ENCODE measurements around the gene PLOD2. TPM values are rescaled to one million over a fixed set of nuclear protein-coding genes. Genes with fewer than 3 reads are reported as not detected.

The PLOD2 gene
- total and polyA plus RNA-seq, 4 donors = 18.6 to 57.0 (median 24.3) TPM

DNA sequence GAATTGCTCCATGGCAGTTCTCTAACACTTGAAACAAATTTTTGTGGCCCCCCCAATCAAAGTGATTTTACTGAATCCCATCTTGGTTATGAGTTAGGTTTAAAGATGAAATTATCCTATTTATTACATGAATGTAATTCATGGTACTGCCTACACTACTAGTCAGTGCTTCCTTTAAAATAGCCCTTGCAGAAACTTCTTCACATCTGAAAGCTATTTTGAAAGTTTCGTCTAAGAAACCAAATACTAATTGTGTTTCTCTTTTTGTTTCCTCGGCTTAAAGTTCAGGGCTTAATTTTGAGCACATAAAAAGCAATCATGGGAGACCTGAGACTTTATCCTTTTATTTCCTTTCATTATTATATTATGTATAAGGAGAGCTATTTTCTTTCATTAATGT lies 72.1 kb downstream of the PLOD2 start:
- Histone ChIP-seq H3K4me3 (ENCODE audit: low read depth in 1 of 3, low read length in 3 of 3) (no peak overlapping the region), H3K27me3 (ENCODE audit: control insufficient read depth in 4 of 4, insufficient read depth in 4 of 4, low read length in 3 of 4) (no peaks in the 10 kb centered on the region), H3K9ac (ENCODE audit: low read depth in 1 of 2, low read length in 2 of 2) (no peak overlapping the region), H3K36me3 (ENCODE audit: control insufficient read depth in 4 of 4, insufficient read depth in 3 of 4, low read depth in 1 of 4, low read length in 3 of 4) (peaks cover 0 to 2% (median 0%) of the 10 kb centered on the region in 4 donors), H3K9me3 (ENCODE audit: control insufficient read depth in 4 of 4, low read length in 3 of 4) (no peaks in the 10 kb centered on the region), H3K27ac (ENCODE audit: low read depth in 1 of 2, low read length in 2 of 2) (no peak overlapping the region), H3K4me1 (ENCODE audit: control insufficient read depth in 4 of 4, insufficient read depth in 4 of 4, low read length in 3 of 4) (peaks cover 0 to 16% (median 16%) of the 10 kb centered on the region in 4 donors)
- TF ChIP-seq HNF4G (IDR thresholded peaks at IDR 0.05) (no peak), NR2F2 (IDR thresholded peaks at IDR 0.05) (no peak), FOXA1 (IDR thresholded peaks at IDR 0.05) (no peak), RXRA (IDR thresholded peaks at IDR 0.05) (no peak), JUND (IDR thresholded peaks at IDR 0.05) (no peak), FOXA2 (IDR thresholded peaks at IDR 0.05) (no peak)
- no peak for DNase-seq (ENCODE audit: low spot score)
- 92% methylated on average over 2 of the region's 2 CpGs for WGBS

DNA sequence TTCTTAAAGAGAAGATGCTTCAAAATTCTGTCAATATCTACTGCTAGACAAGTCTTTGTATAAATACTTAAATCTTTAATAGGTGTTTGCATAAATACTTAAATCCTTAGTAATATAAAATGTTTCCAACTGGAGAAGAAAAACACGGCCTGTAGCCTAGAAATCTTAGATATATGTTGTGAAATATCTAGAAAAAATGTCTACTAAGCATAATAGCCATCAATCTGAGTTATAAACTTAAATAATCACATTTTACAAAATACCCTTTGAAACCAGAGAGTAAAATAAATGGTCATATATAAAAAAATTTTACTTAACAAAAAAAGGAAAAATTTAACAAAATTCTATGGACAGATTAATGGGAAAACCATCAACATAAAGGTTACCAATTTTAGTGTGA lies 73.9 kb downstream of the PLOD2 start:
- Histone ChIP-seq H3K4me1 (ENCODE audit: control insufficient read depth in 4 of 4, insufficient read depth in 4 of 4, low read length in 3 of 4) (peaks cover 0 to 10% (median 5%) of the 10 kb centered on the region in 4 donors), H3K36me3 (ENCODE audit: control insufficient read depth in 4 of 4, insufficient read depth in 3 of 4, low read depth in 1 of 4, low read length in 3 of 4) (peaks cover 0 to 2% (median 0%) of the 10 kb centered on the region in 4 donors), H3K27ac (ENCODE audit: low read depth in 1 of 2, low read length in 2 of 2) (no peak overlapping the region), H3K27me3 (ENCODE audit: control insufficient read depth in 4 of 4, insufficient read depth in 4 of 4, low read length in 3 of 4) (no peaks in the 10 kb centered on the region), H3K9me3 (ENCODE audit: control insufficient read depth in 4 of 4, low read length in 3 of 4) (no peaks in the 10 kb centered on the region), H3K4me3 (ENCODE audit: low read depth in 1 of 3, low read length in 3 of 3) (no peak overlapping the region), H3K9ac (ENCODE audit: low read depth in 1 of 2, low read length in 2 of 2) (no peak overlapping the region)
- no peak for TF ChIP-seq FOXA2 (IDR thresholded peaks at IDR 0.05)
- no peak for TF ChIP-seq REST (IDR thresholded peaks at IDR 0.05)
- no peak for TF ChIP-seq ATF3 (IDR thresholded peaks at IDR 0.05)
- 91% methylated on average over 1 of the region's 1 CpG for WGBS
- no peak for DNase-seq (ENCODE audit: low spot score)

DNA sequence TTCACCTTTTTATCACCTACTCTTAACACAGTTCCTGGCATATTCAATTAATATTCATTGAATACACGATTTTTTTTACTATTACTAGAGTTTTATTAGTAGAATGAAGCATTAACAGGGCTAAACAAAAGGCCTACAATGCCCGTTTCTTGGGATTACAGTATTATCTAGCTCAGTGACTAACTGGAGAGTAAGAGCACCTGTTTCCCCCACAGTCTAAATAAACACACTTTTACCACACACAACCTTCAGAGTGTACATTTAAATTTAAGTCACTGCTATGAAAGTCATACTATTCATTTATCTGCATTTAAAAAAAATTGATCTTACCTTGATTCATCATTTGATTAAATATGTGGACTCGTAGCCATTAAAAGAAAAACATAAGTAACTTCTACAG lies 74.8 kb downstream of the PLOD2 start:
- peaks cover 0 to 9% (median 3%) of the 10 kb centered on the region in 4 donors for H3K4me1 ChIP-seq (ENCODE audit: control insufficient read depth in 4 of 4, insufficient read depth in 4 of 4, low read length in 3 of 4)
- H3K9ac ChIP-seq (ENCODE audit: low read depth in 1 of 2, low read length in 2 of 2) = no peak overlapping the region
- 90% methylated on average over 3 of the region's 3 CpGs for WGBS
- H3K27ac ChIP-seq (ENCODE audit: low read depth in 1 of 2, low read length in 2 of 2) = no peak overlapping the region
- no peak overlapping the region for H3K4me3 ChIP-seq (ENCODE audit: low read depth in 1 of 3, low read length in 3 of 3)
- no peaks in the 10 kb centered on the region for H3K27me3 ChIP-seq (ENCODE audit: control insufficient read depth in 4 of 4, insufficient read depth in 4 of 4, low read length in 3 of 4)
- H3K9me3 ChIP-seq (ENCODE audit: control insufficient read depth in 4 of 4, low read length in 3 of 4) = no peaks in the 10 kb centered on the region
- TF ChIP-seq HNF4A (conservative IDR thresholded peaks at IDR 0.05) (no peak), HNF4G (IDR thresholded peaks at IDR 0.05) (no peak)
- peaks cover 0 to 4% (median 2%) of the 10 kb centered on the region in 4 donors for H3K36me3 ChIP-seq (ENCODE audit: control insufficient read depth in 4 of 4, insufficient read depth in 3 of 4, low read depth in 1 of 4, low read length in 3 of 4)
- no peak for DNase-seq (ENCODE audit: low spot score)

- DNase-seq (ENCODE audit: low spot score) = no peak
- TF ChIP-seq MAX (IDR thresholded peaks at IDR 0.05) = no peak
- no peak for TF ChIP-seq SP1 (IDR thresholded peaks at IDR 0.05)
- TF ChIP-seq EGR1 (IDR thresholded peaks at IDR 0.05; ENCODE audit: low read depth in 2 of 2) = no peak
- no peak for TF ChIP-seq TAF1 (conservative IDR thresholded peaks at IDR 0.05)
- no peak for TF ChIP-seq HNF4G (IDR thresholded peaks at IDR 0.05)
- no peak for TF ChIP-seq YY1 (IDR thresholded peaks at IDR 0.05)
- no peak for TF ChIP-seq GABPA (IDR thresholded peaks at IDR 0.05 in 1 of 2, conservative IDR thresholded peaks at IDR 0.05 in 1 of 2)
- no peak overlapping the region for H3K27ac ChIP-seq (ENCODE audit: low read depth in 1 of 2, low read length in 2 of 2)
- no peak overlapping the region for H3K4me3 ChIP-seq (ENCODE audit: low read depth in 1 of 3, low read length in 3 of 3)
- no peak overlapping the region for H3K9ac ChIP-seq (ENCODE audit: low read depth in 1 of 2, low read length in 2 of 2)
- no peaks in the 10 kb centered on the region for H3K9me3 ChIP-seq (ENCODE audit: control insufficient read depth in 4 of 4, low read length in 3 of 4)
- no peaks in the 10 kb centered on the region for H3K27me3 ChIP-seq (ENCODE audit: control insufficient read depth in 4 of 4, insufficient read depth in 4 of 4, low read length in 3 of 4)
- H3K36me3 ChIP-seq (ENCODE audit: control insufficient read depth in 4 of 4, insufficient read depth in 3 of 4, low read depth in 1 of 4, low read length in 3 of 4) = peaks cover 0 to 7% (median 2%) of the 10 kb centered on the region in 4 donors
- H3K4me1 ChIP-seq (ENCODE audit: control insufficient read depth in 4 of 4, insufficient read depth in 4 of 4, low read length in 3 of 4) = peaks cover 0 to 4% (median 2%) of the 10 kb centered on the region in 4 donors
- WGBS = 85% methylated on average over 2 of the region's 2 CpGs
These were observed 75.3 kb downstream of the PLOD2 start for GRCh38 chr3:146085678-146086077.

All from liver (tissue), 9 donors.